IMR-90 (cell line): ENCODE data around the gene RTN4RL2. TPM values are rescaled to one million over a fixed set of nuclear protein-coding genes. Genes with fewer than 3 reads are reported as not detected.

Experiments
- ATAC-seq: fragments of 200-7000 bp; cut with Tn5 transposase; 2 replicates; pipeline ENCODE4 v1.9.1; 2020; ENCODE audit warnings: low read depth, mild to moderate bottlenecking, moderate library complexity
- BruUV-seq: library from RNA; stranded (reverse); fragments of 400-500 nt; replicated peaks from 2 replicates; lab custom pipeline; 2021; lab: Mats Ljungman, UMichigan
- CTCF ChIA-PET: fragments of 300-600 bp; formaldehyde crosslinking; extraction: SDS; loops from one replicate; lab custom pipeline; 2021; ENCODE audit warnings: antibody characterized with exemption; lab: Yijun Ruan, JAX
- POLR2A ChIA-PET: fragments of 300-600 bp; sonication (Branson Sonifier 250); formaldehyde crosslinking; loops from one replicate; lab custom pipeline; 2022; ENCODE audit warnings: antibody characterized with exemption; ENCODE audit not compliant: unreplicated experiment; lab: Charles Lee
- DNase-seq: peaks from one replicate; pipeline ENCODE4 v3.0.0; 2013
- H2AFZ ChIP-seq: replicated peaks from 2 replicates; pipeline ENCODE3; 2013; ENCODE audit warnings: low read length, mild to moderate bottlenecking; ENCODE audit not compliant: poor library complexity
- H2AK5ac ChIP-seq: 2 replicates; pipeline ENCODE4 v1.6.1; 2013; ENCODE audit warnings: low read depth, low read length, inconsistent platforms
- H2AK9ac ChIP-seq: replicated peaks from 2 replicates; pipeline ENCODE3; 2013; ENCODE audit warnings: mild to moderate bottlenecking, low read depth, low read length, moderate library complexity; ENCODE audit not compliant: poor library complexity
- H2BK120ac ChIP-seq: 2 replicates; pipeline ENCODE4 v1.6.1; 2013; ENCODE audit warnings: low read depth, low read length, inconsistent platforms
- H2BK15ac ChIP-seq: 3 replicates; pipeline ENCODE4 v1.6.1; 2013; ENCODE audit warnings: low read depth, low read length, inconsistent platforms
- H2BK20ac ChIP-seq: 2 replicates; pipeline ENCODE4 v1.6.1; 2013; ENCODE audit warnings: low read depth, mild to moderate bottlenecking, inconsistent platforms, low read length, moderate library complexity
- H2BK5ac ChIP-seq: 2 replicates; pipeline ENCODE4 v1.6.1; 2013; ENCODE audit warnings: mild to moderate bottlenecking, low read depth, low read length, inconsistent platforms; ENCODE audit not compliant: poor library complexity, severe bottlenecking
- H3K14ac ChIP-seq: replicated peaks from 2 replicates; pipeline ENCODE4 v1.6.1; 2013; ENCODE audit warnings: low read depth, low read length, inconsistent platforms
- H3K18ac ChIP-seq: 2 replicates; pipeline ENCODE4 v1.6.1; 2013; ENCODE audit warnings: low read depth, low read length, control low read depth
- H3K23ac ChIP-seq: 2 replicates; pipeline ENCODE4 v1.6.1; 2013; ENCODE audit warnings: low read depth, low read length, inconsistent platforms
- H3K27ac ChIP-seq: 2 replicates; pipeline ENCODE4 v1.5.1; 2013; ENCODE audit warnings: mild to moderate bottlenecking, control low read depth, low read length; ENCODE audit not compliant: insufficient read depth
- H3K27me3 ChIP-seq: 2 replicates; pipeline ENCODE4 v1.6.1; 2013; ENCODE audit warnings: low read length; ENCODE audit not compliant: control insufficient read depth, insufficient read depth
- H3K36me3 ChIP-seq: 2 replicates; pipeline ENCODE4 v1.6.1; 2013; ENCODE audit warnings: low read length, mixed read lengths; ENCODE audit not compliant: control insufficient read depth, insufficient read depth
- H3K4ac ChIP-seq: 2 replicates; pipeline ENCODE4 v1.6.1; 2013; ENCODE audit warnings: low read depth, low read length, inconsistent platforms
- H3K4me1 ChIP-seq: 2 replicates; pipeline ENCODE4 v1.6.1; 2013; ENCODE audit warnings: low read length, mixed read lengths; ENCODE audit not compliant: control insufficient read depth, insufficient read depth
- H3K4me2 ChIP-seq: 2 replicates; pipeline ENCODE4 v1.6.1; 2013; ENCODE audit warnings: low read depth, mild to moderate bottlenecking, control low read depth, low read length, moderate library complexity
- H3K4me3 ChIP-seq: 2 replicates; pipeline ENCODE4 v1.5.1; 2013; ENCODE audit warnings: low read depth, mild to moderate bottlenecking, control low read depth, low read length, moderate library complexity; ENCODE audit not compliant: insufficient read depth
- H3K56ac ChIP-seq: 2 replicates; pipeline ENCODE4 v1.6.1; 2013; ENCODE audit warnings: low read length, inconsistent platforms; ENCODE audit not compliant: insufficient read depth; ENCODE audit errors: extremely low read depth
- H3K79me1 ChIP-seq, 2 experiments: 2 replicates each; pipeline ENCODE4 v1.6.1; 2013; ENCODE audit warnings: low read length in 2 of 2, inconsistent platforms in 1 of 2, low read depth in 1 of 2
- H3K9ac ChIP-seq: 2 replicates; pipeline ENCODE4 v1.6.1; 2013; ENCODE audit warnings: low read depth, low read length, control low read depth
- H3K9me1 ChIP-seq: 2 replicates; pipeline ENCODE4 v1.6.1; 2013; ENCODE audit warnings: low read length, inconsistent platforms; ENCODE audit not compliant: insufficient read depth
- H3K9me3 ChIP-seq: 2 replicates; pipeline ENCODE4 v1.6.1; 2013; ENCODE audit warnings: low read length; ENCODE audit not compliant: control insufficient read depth, insufficient read depth
- H4K20me1 ChIP-seq: 2 replicates; pipeline ENCODE4 v1.6.1; 2013; ENCODE audit warnings: low read length, inconsistent platforms; ENCODE audit not compliant: insufficient read depth
- H4K5ac ChIP-seq: 2 replicates; pipeline ENCODE4 v1.6.1; 2013; ENCODE audit warnings: mild to moderate bottlenecking, low read depth, low read length, control low read depth
- H4K8ac ChIP-seq, 2 experiments: 2 replicates each; pipeline ENCODE4 v1.6.1; 2013; ENCODE audit warnings: low read depth in 2 of 2, low read length in 2 of 2, control low read depth in 1 of 2, inconsistent platforms in 1 of 2
- H4K91ac ChIP-seq: 2 replicates; pipeline ENCODE4 v1.6.1; 2013; ENCODE audit warnings: low read depth, low read length, inconsistent platforms; ENCODE audit not compliant: insufficient read depth
- BHLHE40 ChIP-seq: fragments of 150-350 bp; IDR thresholded peaks from 2 replicates; pipeline ENCODE4 v1.6.1; 2016; ENCODE audit warnings: mild to moderate bottlenecking, low read depth, low read length
- CHD1 ChIP-seq: IDR thresholded peaks from 2 replicates; pipeline ENCODE4 v1.6.1; 2012; ENCODE audit warnings: low read depth, low read length, improper control_type of control experiment
- CTCF ChIP-seq: conservative IDR thresholded peaks from 2 replicates; pipeline ENCODE4 v1.5.1; 2012; ENCODE audit warnings: mild to moderate bottlenecking, low read depth, low read length, improper control_type of control experiment
- MAFK ChIP-seq: IDR thresholded peaks from 2 replicates; pipeline ENCODE4 v1.6.1; 2012; ENCODE audit warnings: low read depth, low read length, improper control_type of control experiment
- MXI1 ChIP-seq: IDR thresholded peaks from 2 replicates; pipeline ENCODE4 v1.6.1; 2012; ENCODE audit warnings: low read depth, mild to moderate bottlenecking, low read length, moderate library complexity, borderline replicate concordance
- RFX5 ChIP-seq: IDR thresholded peaks from 2 replicates; pipeline ENCODE4 v1.8.0; 2012; ENCODE audit warnings: low read depth, mild to moderate bottlenecking, low read length, moderate library complexity
- SMC3 ChIP-seq: fragments of 150-350 bp; IDR thresholded peaks from 2 replicates; pipeline ENCODE4 v1.6.1; 2016; ENCODE audit warnings: low read depth, mild to moderate bottlenecking, antibody characterized with exemption, low read length, moderate library complexity
- WGBS, 2 experiments: methylation state at CpG; one replicate each; pipeline versions ENCODE4 v1.1.5 to v1.1.7; 2013; ENCODE audit warnings: missing lambda C conversion rate in 2 of 2; ENCODE audit not compliant: insufficient read length in 1 of 2; ENCODE audit errors: extremely low coverage in 2 of 2; 5-methylcytosine and 5-hydroxymethylcytosine counted together
- dilution Hi-C: fragments of 300-500 bp; cut with HindIII; formaldehyde crosslinking; loops from one replicate; pipeline ENCODE4 v1.14.3; 2018; ENCODE audit warnings: low sequenced_read_pairs; ENCODE audit not compliant: unreplicated experiment
- in situ Hi-C: fragments of 300-500 bp; cut with MboI; formaldehyde crosslinking; loops from 3 replicates; pipeline ENCODE4 v1.14.3; 2019; ENCODE audit warnings: low sequenced_read_pairs, inconsistent platforms, mixed read lengths
- intact Hi-C: fragments of 100-400 bp; cut with micrococcal nuclease; formaldehyde crosslinking; loops from 2 replicates; pipeline ENCODE4 v1.10.0; 2022
- polyA plus RNA-seq, 3 experiments: library from polyadenylated mRNA; depleted of rRNA; stranded (reverse); fragments of >200 nt; gene quantifications; 2 replicates each; pipeline ENCODE4 v1.2.3, GENCODE V29; 2012; ENCODE audit warnings: low replicate concordance in 1 of 3
- total RNA-seq: library from RNA; depleted of rRNA; stranded (reverse); fragments of >200 nt; gene quantifications from 2 replicates; pipeline ENCODE4 v1.2.3, GENCODE V29; 2012

RTN4RL2 gene
- total and polyA plus RNA-seq, 2 of the 4 experiments (the other 2 are of a cell fraction): 1.5 TPM; not detected in 1

- no peak for ATAC-seq
- dilution Hi-C loops (no loop called here), intact Hi-C loops (no loop called here), in situ Hi-C loops (loop anchor here (25.0 kb wide), 1 partner anchor 1025 kb away; the partner anchor contains the start of gene OR5B21)
- no peak overlapping the region for H3K4me2 ChIP-seq
- H2AK5ac ChIP-seq: no peak overlapping the region
- no peak overlapping the region for H2AK9ac ChIP-seq
- DNase-seq: no peak
- no peak overlapping the region for H3K23ac ChIP-seq
- H3K27ac ChIP-seq: no peak overlapping the region
- CTCF ChIA-PET: no interaction called here
- H3K9me3 ChIP-seq: no peaks in the 10 kb centered on the region
- TF ChIP-seq BHLHE40 (no peak), MAFK (no peak), MXI1 (no peak), RFX5 (no peak), CTCF (no peak), CHD1 (no peak), SMC3 (no peak)
- no peak overlapping the region for H3K4me3 ChIP-seq
- no peaks in the 10 kb centered on the region for H3K79me1 ChIP-seq
- H3K18ac ChIP-seq: no peak overlapping the region
- H3K36me3 ChIP-seq: peaks cover 37% of the 10 kb centered on the region
- peaks cover 13% of the 10 kb centered on the region for H3K27me3 ChIP-seq
- H2BK20ac ChIP-seq: no peak overlapping the region
- no peak overlapping the region for H2AFZ ChIP-seq
- H3K9ac ChIP-seq: no peak overlapping the region
- H4K8ac ChIP-seq: no peak overlapping the region
- no peak overlapping the region for H3K56ac ChIP-seq
- no peak overlapping the region for H4K5ac ChIP-seq
- POLR2A ChIA-PET: no interaction called here
- no peak overlapping the region for H3K4ac ChIP-seq
- no peak overlapping the region for H4K91ac ChIP-seq
- H3K4me1 ChIP-seq: no peaks in the 10 kb centered on the region
- WGBS, 2 experiments: 96% methylated on average over 3 of the region's 15 CpGs; no CpG with 5 or more reads in 1 of the 2 experiments
- no peaks in the 10 kb centered on the region; the same call in 1 of the 2 replicates for H3K9me1 ChIP-seq
- BruUV-seq: no TSS peak
- no peaks in the 10 kb centered on the region; the same call in 1 of the 2 replicates for H4K20me1 ChIP-seq
- no peak overlapping the region for H3K14ac ChIP-seq
- no peak overlapping the region for H2BK5ac ChIP-seq
- no peak overlapping the region for H2BK120ac ChIP-seq
- no peak overlapping the region for H2BK15ac ChIP-seq
These were observed 26.9 kb downstream of the RTN4RL2 start for GRCh38 chr11:57487021-57487778.
